ENCODE results near the gene DYNC1I1. TPM values are rescaled to one million over a fixed set of nuclear protein-coding genes. Genes with fewer than 3 reads are reported as not detected.

DYNC1I1 gene
- total RNA-seq, 1 experiment from 2014 or later: not detected

GRCh38 chr7:95977994-95978393 is 205.6 kb downstream of the DYNC1I1 start:
- ChIA-PET POLR2A (no interaction called here), CTCF (no interaction called here)
- TF ChIP-seq, protein P1, sequence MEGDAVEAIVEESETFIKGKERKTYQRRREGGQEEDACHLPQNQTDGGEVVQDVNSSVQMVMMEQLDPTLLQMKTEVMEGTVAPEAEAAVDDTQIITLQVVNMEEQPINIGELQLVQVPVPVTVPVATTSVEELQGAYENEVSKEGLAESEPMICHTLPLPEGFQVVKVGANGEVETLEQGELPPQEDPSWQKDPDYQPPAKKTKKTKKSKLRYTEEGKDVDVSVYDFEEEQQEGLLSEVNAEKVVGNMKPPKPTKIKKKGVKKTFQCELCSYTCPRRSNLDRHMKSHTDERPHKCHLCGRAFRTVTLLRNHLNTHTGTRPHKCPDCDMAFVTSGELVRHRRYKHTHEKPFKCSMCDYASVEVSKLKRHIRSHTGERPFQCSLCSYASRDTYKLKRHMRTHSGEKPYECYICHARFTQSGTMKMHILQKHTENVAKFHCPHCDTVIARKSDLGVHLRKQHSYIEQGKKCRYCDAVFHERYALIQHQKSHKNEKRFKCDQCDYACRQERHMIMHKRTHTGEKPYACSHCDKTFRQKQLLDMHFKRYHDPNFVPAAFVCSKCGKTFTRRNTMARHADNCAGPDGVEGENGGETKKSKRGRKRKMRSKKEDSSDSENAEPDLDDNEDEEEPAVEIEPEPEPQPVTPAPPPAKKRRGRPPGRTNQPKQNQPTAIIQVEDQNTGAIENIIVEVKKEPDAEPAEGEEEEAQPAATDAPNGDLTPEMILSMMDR (IDR thresholded peaks at IDR 0.05; ENCODE audit: unreplicated experiment): no peak
- intact Hi-C loops (cut with micrococcal nuclease): no loop called here
- DNase-seq (ENCODE audit: unreplicated experiment): no peak
- H3K4me3 Mint-ChIP-seq (ENCODE audit: unreplicated experiment): no peak overlapping the region
- no TSS peak for BruUV-seq (replicated peaks)
- H3K4me1 Mint-ChIP-seq (ENCODE audit: insufficient read depth, unreplicated experiment): no peaks in the 10 kb centered on the region
- peaks cover 88% of the 10 kb centered on the region for H3K27me3 Mint-ChIP-seq (ENCODE audit: insufficient read depth, unreplicated experiment)
- H3K36me3 Mint-ChIP-seq (ENCODE audit: insufficient read depth, unreplicated experiment): no peaks in the 10 kb centered on the region
- no peak overlapping the region for H3K27ac Mint-ChIP-seq (ENCODE audit: low read depth, unreplicated experiment)
- no peaks in the 10 kb centered on the region for H3K9me3 Mint-ChIP-seq (ENCODE audit: unreplicated experiment)

- no peak overlapping the region for H3K4me3 Mint-ChIP-seq (ENCODE audit: unreplicated experiment)
- BruUV-seq (replicated peaks): no TSS peak
- no peak for DNase-seq (ENCODE audit: unreplicated experiment)
- ChIA-PET CTCF (no interaction called here), POLR2A (no interaction called here)
- no peaks in the 10 kb centered on the region for H3K36me3 Mint-ChIP-seq (ENCODE audit: insufficient read depth, unreplicated experiment)
- H3K27me3 Mint-ChIP-seq (ENCODE audit: insufficient read depth, unreplicated experiment): peaks cover 81% of the 10 kb centered on the region
- no peaks in the 10 kb centered on the region for H3K9me3 Mint-ChIP-seq (ENCODE audit: unreplicated experiment)
- TF ChIP-seq, protein P1 (IDR thresholded peaks at IDR 0.05; ENCODE audit: unreplicated experiment): no peak
- H3K27ac Mint-ChIP-seq (ENCODE audit: low read depth, unreplicated experiment): no peak overlapping the region
- no peaks in the 10 kb centered on the region for H3K4me1 Mint-ChIP-seq (ENCODE audit: insufficient read depth, unreplicated experiment)
- intact Hi-C loops (cut with micrococcal nuclease): no loop called here
Measured at GRCh38 chr7:95980167-95980566, 207.8 kb downstream of the DYNC1I1 start.

DNA sequence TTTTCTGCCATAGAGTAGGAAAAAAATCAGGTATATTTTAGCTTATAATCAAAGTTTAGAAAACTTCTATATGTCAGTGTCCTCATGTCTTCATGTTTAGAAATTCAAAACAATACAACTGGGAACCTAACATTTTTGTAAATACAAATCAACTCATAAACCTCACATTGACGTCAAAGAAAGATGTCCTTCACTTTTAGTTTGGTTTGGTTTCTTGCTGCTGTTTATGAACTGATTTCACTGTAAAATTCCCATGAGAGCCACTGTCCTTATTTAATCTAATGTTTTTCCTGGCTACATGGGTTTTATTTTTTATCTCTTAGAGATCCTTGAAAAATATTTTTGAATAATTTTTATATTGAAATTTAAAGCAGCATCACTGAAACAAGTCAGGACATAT is 208.4 kb downstream of the DYNC1I1 start:
- H3K27me3 Mint-ChIP-seq (ENCODE audit: insufficient read depth, unreplicated experiment): peaks cover 81% of the 10 kb centered on the region
- TF ChIP-seq, protein P1 (IDR thresholded peaks at IDR 0.05; ENCODE audit: unreplicated experiment): no peak
- no peaks in the 10 kb centered on the region for H3K9me3 Mint-ChIP-seq (ENCODE audit: unreplicated experiment)
- ChIA-PET CTCF (no interaction called here), POLR2A (no interaction called here)
- intact Hi-C loops (cut with micrococcal nuclease): no loop called here
- H3K4me3 Mint-ChIP-seq (ENCODE audit: unreplicated experiment): no peak overlapping the region
- H3K4me1 Mint-ChIP-seq (ENCODE audit: insufficient read depth, unreplicated experiment): no peaks in the 10 kb centered on the region
- H3K36me3 Mint-ChIP-seq (ENCODE audit: insufficient read depth, unreplicated experiment): no peaks in the 10 kb centered on the region
- no peak overlapping the region for H3K27ac Mint-ChIP-seq (ENCODE audit: low read depth, unreplicated experiment)
- no TSS peak for BruUV-seq (replicated peaks)
- no peak for DNase-seq (ENCODE audit: unreplicated experiment)

- TF ChIP-seq, protein P1 (IDR thresholded peaks at IDR 0.05; ENCODE audit: unreplicated experiment): no peak
- no peaks in the 10 kb centered on the region for H3K9me3 Mint-ChIP-seq (ENCODE audit: unreplicated experiment)
- ChIA-PET CTCF (interaction anchor here (0.6 kb wide), 2 partner anchors 118 to 1440 kb away, joined by 3 read pairs; no protein-coding TSS in a partner anchor), POLR2A (no interaction called here)
- H3K4me3 Mint-ChIP-seq (ENCODE audit: unreplicated experiment): no peak overlapping the region
- no peak for DNase-seq (ENCODE audit: unreplicated experiment)
- no TSS peak for BruUV-seq (replicated peaks)
- H3K27ac Mint-ChIP-seq (ENCODE audit: low read depth, unreplicated experiment): no peak overlapping the region
- peaks cover 84% of the 10 kb centered on the region for H3K27me3 Mint-ChIP-seq (ENCODE audit: insufficient read depth, unreplicated experiment)
- H3K36me3 Mint-ChIP-seq (ENCODE audit: insufficient read depth, unreplicated experiment): no peaks in the 10 kb centered on the region
- no peaks in the 10 kb centered on the region for H3K4me1 Mint-ChIP-seq (ENCODE audit: insufficient read depth, unreplicated experiment)
- intact Hi-C loops (cut with micrococcal nuclease): no loop called here
Measured at GRCh38 chr7:95986178-95986764, 213.9 kb downstream of the DYNC1I1 start.

Measured in MCF 10A (cell line).